GM18526 (cell line): ENCODE measurements around the gene GPATCH1.
A peak's percentile ranks its signal among the peaks of the same experiment; 100 is the strongest.

Experiments
- POLR2A ChIP-seq: IDR thresholded peaks from 3 replicates; pipeline ENCODE4 v1.6.1; 2011; ENCODE audit not compliant: insufficient read length; ENCODE audit errors: extremely low read depth

The GPATCH1 gene

DNA sequence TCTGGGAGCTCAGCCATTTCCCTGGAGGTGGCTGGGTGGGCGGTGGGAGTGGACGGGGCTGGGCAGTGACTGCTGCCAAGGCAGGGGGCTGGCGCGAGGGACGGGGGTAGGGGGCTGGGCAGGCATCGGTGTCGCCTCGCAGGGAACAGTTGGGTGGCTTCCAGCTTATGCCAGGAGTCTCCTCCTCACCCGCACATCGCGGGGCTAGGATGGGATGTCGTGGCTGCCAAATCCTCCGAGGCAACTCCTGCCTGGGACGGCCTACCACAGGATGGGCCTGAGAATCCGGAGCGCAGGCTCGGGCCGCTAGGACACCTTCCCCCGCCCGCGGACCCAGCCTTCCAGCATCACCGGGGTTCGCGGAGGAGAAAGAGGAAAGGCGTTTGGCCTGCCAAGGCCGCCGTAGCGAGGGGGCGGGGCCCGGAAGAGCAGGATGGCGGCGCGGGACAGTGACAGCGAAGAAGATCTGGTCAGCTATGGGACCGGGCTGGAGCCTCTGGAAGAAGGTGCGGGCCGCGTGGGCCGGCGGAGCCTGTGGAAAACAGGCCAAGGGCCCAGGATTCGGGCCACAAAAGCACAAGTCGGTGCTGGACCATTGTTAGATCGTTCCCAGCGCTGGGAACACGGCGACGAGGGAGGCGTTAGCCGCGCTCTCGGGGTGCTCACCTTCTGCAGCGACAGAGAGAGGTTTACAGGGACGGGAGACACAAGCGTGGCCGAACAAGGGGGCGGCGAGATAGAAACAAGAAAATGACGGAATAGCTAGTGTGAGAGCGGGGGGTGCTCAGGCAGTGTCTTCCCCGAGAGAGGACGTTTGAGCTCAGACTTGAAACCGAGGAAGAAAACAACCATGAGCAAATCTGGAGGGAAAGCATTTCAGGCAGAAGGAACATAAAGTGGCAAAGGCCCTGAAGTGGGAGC, at the start of gene GPATCH1:
Gene GPATCH1 (plus strand): TSS at position 421 of the 921 bp plus-strand sequence. CDS start 13 bp downstream, at position 434.
- peak; percentile 78 for TF ChIP-seq POLR2A

- no peak for TF ChIP-seq POLR2A
These were observed 48.7 kb upstream of the GPATCH1 start for GRCh38 chr19:33032218-33032781.

DNA sequence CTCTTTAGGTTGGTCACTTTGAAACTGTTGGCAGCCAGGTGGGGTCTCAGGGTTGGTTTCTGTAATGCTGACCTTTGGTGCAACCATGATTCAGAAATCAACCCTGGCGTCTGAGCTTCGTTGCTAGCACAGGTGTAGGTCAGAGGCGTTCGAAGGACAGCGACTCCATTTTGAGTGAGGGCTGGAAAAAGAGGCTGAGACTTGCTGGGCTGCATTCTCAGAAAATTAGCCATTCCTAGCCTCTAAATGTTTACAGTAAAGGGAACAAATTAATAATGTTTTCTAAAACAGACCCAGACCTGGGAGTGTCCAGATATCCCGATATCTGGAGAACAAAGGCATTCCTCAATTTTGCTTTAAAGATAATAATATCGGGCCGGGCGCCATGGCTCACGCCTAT, 45.5 kb upstream of the GPATCH1 start:
- no peak for TF ChIP-seq POLR2A

DNA sequence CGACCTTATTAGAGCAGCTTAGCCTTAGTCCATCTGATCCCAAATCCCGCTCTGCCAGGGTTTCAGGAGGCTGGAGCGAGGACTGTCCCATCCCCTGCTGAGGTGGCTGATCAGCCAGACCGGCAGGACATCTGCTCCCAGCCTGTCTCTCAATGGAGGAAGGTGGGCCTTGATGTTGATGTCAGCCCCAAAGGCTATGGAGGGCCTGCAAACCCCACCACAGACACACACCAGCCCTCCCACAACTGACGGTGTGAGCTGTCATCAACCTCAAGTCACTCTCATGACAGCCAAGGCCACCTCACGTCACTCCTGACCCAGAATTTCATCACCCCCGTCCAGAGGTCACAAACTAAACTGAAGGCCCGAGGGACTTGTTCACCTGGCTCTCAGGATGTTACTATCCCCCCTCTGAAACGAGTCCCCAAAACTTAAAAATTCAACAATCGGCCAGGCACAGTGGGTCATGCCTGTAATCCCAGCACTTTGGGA, 41.8 kb upstream of the GPATCH1 start:
- TF ChIP-seq POLR2A = no peak

- TF ChIP-seq POLR2A = no peak
These were observed 41.2 kb upstream of the GPATCH1 start for GRCh38 chr19:33039815-33040214.

- TF ChIP-seq POLR2A = no peak
These were observed 39.8 kb upstream of the GPATCH1 start for GRCh38 chr19:33040994-33041827.

- TF ChIP-seq POLR2A = no peak
These were observed 33.6 kb upstream of the GPATCH1 start for GRCh38 chr19:33047422-33047821.

DNA sequence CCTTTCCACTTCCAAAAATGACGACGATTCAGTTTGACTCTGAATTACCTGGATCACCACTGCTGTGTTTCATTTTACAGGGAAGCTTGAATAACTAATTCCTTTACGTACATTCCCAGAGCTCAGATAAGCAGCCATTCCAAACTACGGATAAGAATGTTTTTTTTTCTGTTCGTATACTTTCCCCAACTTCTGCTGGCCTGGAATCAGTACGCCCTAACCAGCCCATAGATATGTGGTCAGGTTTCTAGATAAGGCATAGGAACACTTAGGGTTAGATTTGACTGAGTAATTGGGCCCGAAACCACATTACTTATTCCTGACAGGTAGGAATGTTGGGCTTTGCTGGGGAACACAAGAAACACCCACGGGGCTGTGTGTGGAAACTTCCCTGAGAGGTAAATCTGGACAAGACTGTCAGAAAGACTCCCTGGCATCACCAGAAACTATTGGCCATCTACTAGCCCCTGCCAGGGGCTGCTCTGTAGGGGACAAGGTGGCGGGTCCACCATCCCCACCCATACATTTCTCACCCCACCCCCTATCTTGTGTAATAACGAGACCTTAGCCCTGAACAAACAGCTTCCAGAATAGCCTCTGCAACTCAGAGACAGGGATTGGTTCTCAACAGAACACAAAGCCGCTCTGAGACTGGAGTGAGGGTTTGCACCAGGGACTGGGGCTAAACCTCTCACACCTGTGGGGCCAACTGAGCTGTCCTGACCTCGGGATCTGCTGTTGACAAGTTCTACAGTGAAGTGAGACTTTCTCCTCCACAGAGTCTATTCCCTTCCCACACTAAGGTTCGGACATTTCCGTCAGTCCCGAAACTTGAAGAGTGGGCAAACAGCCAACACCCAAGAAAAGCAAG, 31.9 kb upstream of the GPATCH1 start:
- no peak for TF ChIP-seq POLR2A

GRCh38 chr19:33050110-33050509, 30.9 kb upstream of the GPATCH1 start:
- TF ChIP-seq POLR2A = no peak

DNA sequence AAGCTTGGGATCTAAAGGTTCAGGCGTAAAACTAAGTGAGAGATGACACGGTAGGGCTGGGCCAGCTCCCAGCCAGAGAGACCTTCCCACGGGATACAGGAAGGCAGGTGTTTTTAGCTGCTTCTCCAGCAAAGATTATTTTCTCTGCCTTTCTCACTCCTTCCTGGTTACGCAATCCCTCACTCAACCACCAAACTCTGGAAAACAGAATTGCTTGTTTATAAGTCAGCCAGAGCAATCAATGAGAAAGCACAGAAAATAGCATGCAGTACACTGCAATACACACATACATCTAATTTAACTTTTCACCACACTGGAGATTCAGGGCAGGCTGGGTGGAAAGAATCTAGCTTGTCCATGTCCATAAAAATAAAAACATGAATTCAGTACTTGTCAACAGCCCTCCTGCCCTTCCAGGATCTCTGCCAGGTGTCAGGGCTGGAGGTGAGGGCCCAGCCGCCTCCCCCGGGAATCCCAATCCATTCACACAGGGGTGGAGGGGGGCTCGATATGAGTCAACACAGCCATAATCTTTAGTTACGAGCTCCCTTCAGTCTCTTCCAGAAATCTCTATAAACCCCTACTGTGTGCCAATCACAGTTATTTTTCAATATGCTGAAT, 28.5 kb upstream of the GPATCH1 start:
- TF ChIP-seq POLR2A = no peak

GRCh38 chr19:33054623-33055022, 26.4 kb upstream of the GPATCH1 start:
- TF ChIP-seq POLR2A = no peak

DNA sequence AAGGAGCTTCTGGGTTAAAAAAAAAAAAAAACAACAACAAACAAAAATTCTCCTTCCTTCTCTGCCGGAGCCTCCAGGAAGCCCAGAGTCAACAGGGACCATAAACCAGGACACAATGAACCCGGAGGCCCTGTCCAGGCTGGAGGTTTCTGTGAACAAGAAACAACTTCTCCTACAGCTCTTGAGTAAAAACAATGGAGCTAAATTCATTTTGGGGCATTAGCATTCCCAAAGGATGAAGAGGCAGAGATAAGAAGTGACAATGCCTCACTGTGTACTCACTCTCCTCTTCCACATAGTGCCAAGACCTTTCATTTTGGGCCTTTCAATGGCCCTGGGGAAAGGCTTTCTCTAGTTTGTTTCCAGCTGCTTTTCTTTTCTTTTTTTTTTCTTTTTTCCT, 25.3 kb upstream of the GPATCH1 start:
- TF ChIP-seq POLR2A = no peak

GRCh38 chr19:33060586-33060985, 20.4 kb upstream of the GPATCH1 start:
- no peak for TF ChIP-seq POLR2A

DNA sequence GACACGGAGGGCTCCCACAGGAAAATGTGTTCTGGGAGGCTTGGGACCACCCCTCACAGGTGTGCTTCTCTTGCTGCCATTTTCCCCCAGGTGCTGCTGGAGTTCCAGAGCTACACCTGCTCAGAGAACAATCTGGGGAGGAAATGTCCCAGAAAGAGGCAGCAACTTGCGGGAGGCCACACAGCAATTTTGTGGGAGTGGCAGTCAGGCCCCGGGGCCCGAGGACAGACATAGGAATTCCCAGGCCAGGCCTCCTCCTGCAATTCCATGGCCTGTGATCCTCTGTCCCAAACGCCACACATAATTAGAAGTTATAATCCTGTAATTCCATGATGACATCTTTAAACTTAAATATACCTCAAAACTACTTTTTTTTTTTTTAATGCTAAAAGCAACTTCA, 18.1 kb upstream of the GPATCH1 start:
- no peak for TF ChIP-seq POLR2A

GRCh38 chr19:33063356-33063752, 17.6 kb upstream of the GPATCH1 start:
- TF ChIP-seq POLR2A = no peak
